Calu3 (cell line): ENCODE results near the gene BTN3A1. TPM values are rescaled to one million over a fixed set of nuclear protein-coding genes. Genes with fewer than 3 reads are reported as not detected.

Experiments used
- BruUV-seq: library from RNA; stranded (reverse); fragments of 400-500 nt; replicated peaks from 2 replicates; lab custom pipeline; 2021; lab: Mats Ljungman, UMichigan
- CTCF ChIA-PET: fragments of 300-600 bp; sonication (Branson Sonifier 250); formaldehyde crosslinking; loops from one replicate; lab custom pipeline; 2022; ENCODE audit warnings: antibody characterized with exemption; lab: Charles Lee
- DNase-seq: peaks from one replicate; pipeline ENCODE4 v3.0.0; 2022
- H3K27ac Mint-ChIP-seq: one replicate; pipeline ENCODE4 v1.8.0; 2022; ENCODE audit warnings: mixed read lengths; ENCODE audit not compliant: unreplicated experiment
- H3K27me3 Mint-ChIP-seq: one replicate; pipeline ENCODE4 v1.8.0; 2022; ENCODE audit warnings: mixed read lengths; ENCODE audit not compliant: unreplicated experiment
- H3K36me3 Mint-ChIP-seq: one replicate; pipeline ENCODE4 v1.8.0; 2022; ENCODE audit warnings: mild to moderate bottlenecking, moderate library complexity, mixed read lengths; ENCODE audit not compliant: insufficient read depth, unreplicated experiment
- H3K4me1 Mint-ChIP-seq: one replicate; pipeline ENCODE4 v1.8.0; 2022; ENCODE audit warnings: mild to moderate bottlenecking, low read depth, mixed read lengths; ENCODE audit not compliant: unreplicated experiment
- H3K4me3 Mint-ChIP-seq: one replicate; pipeline ENCODE4 v1.8.0; 2022; ENCODE audit warnings: mild to moderate bottlenecking, low read depth, moderate library complexity, mixed read lengths; ENCODE audit not compliant: unreplicated experiment
- H3K9me3 Mint-ChIP-seq: one replicate; pipeline ENCODE4 v1.8.0; 2022; ENCODE audit warnings: low read depth, mixed read lengths; ENCODE audit not compliant: unreplicated experiment
- intact Hi-C: fragments of 100-400 bp; cut with micrococcal nuclease; formaldehyde crosslinking; loops from one replicate; pipeline ENCODE4 v1.10.0; 2022; ENCODE audit not compliant: unreplicated experiment
- total RNA-seq: library from RNA; stranded (reverse); gene quantifications from 2 replicates; pipeline ENCODE4 v1.2.3, GENCODE V29; 2022
- TF ChIP-seq, protein P1 (sequence below): fragments of 200-600 bp; IDR thresholded peaks from one replicate; pipeline ENCODE4 v1.8.0; 2022; ENCODE audit warnings: antibody characterized with exemption; ENCODE audit not compliant: unreplicated experiment

Gene BTN3A1
- total RNA-seq, 1 experiment from 2014 or later, result 29.0 TPM

- DNase-seq, result no peak
- CTCF ChIA-PET, result no interaction called here
- Mint-ChIP-seq H3K27me3 (no peaks in the 10 kb centered on the region), H3K36me3 (peaks cover 10% of the 10 kb centered on the region), H3K4me3 (no peak overlapping the region), H3K4me1 (peaks cover 8% of the 10 kb centered on the region), H3K9me3 (no peaks in the 10 kb centered on the region), H3K27ac (no peak overlapping the region)
- intact Hi-C loops, result no loop called here
- BruUV-seq, result no TSS peak
- TF ChIP-seq, protein P1, sequence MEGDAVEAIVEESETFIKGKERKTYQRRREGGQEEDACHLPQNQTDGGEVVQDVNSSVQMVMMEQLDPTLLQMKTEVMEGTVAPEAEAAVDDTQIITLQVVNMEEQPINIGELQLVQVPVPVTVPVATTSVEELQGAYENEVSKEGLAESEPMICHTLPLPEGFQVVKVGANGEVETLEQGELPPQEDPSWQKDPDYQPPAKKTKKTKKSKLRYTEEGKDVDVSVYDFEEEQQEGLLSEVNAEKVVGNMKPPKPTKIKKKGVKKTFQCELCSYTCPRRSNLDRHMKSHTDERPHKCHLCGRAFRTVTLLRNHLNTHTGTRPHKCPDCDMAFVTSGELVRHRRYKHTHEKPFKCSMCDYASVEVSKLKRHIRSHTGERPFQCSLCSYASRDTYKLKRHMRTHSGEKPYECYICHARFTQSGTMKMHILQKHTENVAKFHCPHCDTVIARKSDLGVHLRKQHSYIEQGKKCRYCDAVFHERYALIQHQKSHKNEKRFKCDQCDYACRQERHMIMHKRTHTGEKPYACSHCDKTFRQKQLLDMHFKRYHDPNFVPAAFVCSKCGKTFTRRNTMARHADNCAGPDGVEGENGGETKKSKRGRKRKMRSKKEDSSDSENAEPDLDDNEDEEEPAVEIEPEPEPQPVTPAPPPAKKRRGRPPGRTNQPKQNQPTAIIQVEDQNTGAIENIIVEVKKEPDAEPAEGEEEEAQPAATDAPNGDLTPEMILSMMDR, result no peak
These were observed 25.4 kb downstream of the BTN3A1 start for GRCh38 chr6:26427451-26427809.

GRCh38 chr6:26428206-26428605, 26.1 kb downstream of the BTN3A1 start:
- Mint-ChIP-seq H3K27me3 (no peaks in the 10 kb centered on the region), H3K9me3 (no peaks in the 10 kb centered on the region), H3K4me3 (no peak overlapping the region), H3K4me1 (no peaks in the 10 kb centered on the region), H3K36me3 (peaks cover 10% of the 10 kb centered on the region), H3K27ac (no peak overlapping the region)
- TF ChIP-seq, protein P1, result no peak
- intact Hi-C loops, result no loop called here
- CTCF ChIA-PET, result no interaction called here
- DNase-seq, result no peak
- BruUV-seq, result no TSS peak

DNA sequence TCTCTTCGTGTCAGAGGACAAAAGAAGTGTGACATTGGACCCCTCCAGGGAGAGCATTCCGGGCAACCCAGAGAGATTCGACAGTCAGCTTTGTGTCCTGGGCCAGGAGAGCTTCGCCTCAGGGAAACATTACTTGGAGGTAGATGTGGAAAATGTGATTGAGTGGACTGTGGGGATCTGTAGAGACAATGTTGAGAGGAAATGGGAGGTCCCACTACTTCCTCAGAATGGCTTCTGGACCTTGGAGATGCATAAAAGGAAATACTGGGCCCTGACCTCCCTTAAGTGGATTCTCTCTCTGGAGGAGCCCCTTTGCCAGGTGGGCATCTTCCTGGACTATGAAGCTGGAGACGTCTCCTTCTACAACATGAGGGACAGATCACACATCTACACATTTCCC, 28.7 kb downstream of the BTN3A1 start:
- peaks cover 3% of the 10 kb centered on the region for H3K9me3 Mint-ChIP-seq
- no peaks in the 10 kb centered on the region for H3K4me1 Mint-ChIP-seq
- H3K4me3 Mint-ChIP-seq, result no peak overlapping the region
- H3K36me3 Mint-ChIP-seq, result peaks cover 10% of the 10 kb centered on the region
- no TSS peak for BruUV-seq
- no peaks in the 10 kb centered on the region for H3K27me3 Mint-ChIP-seq
- CTCF ChIA-PET, result no interaction called here
- DNase-seq, result no peak
- TF ChIP-seq, protein P1, result no peak
- intact Hi-C loops, result no loop called here
- H3K27ac Mint-ChIP-seq, result no peak overlapping the region

DNA sequence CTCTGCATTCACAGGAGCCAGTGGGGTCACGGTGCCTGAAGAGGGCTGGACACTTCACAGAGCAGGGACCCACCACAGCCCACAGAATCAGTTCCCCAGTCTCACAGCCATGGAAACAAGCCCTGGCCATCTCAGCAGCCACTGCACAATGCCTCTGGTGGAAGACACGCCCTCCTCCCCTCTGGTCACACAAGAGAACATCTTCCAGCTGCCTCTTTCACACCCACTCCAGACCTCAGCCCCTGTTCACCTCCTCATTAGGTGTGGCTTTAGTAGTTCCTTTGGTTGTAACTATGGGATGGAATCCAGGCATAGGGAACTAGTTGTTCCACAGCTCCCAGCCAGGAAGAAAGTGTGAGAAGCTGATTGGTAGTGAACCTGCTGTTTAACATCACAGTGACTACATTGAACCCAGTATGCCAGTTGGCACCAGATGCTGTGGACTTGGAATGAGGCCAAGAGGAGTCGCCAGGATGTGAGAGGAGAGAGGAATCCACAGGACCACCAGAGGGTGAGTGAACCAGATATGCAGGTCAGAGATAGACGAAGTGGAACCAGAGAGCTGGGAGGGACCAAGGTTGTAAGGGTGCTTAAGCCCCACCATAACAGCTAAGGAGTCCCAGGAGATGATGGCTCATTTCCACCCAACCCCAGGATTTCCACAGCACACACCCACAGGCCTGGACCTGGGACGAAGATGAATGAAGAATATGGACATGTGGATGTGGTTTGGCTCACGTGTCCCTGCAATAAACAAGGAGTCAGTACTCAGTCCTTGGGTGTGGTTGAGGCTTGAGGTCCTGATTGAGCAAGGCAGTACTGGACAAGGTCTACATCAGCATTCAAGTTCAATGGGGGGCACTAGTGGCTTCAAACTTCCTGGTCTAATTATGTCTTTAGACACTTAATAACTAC, 29.4 kb downstream of the BTN3A1 start:
- TF ChIP-seq, protein P1, result no peak
- Mint-ChIP-seq H3K27ac (no peak overlapping the region), H3K4me1 (no peaks in the 10 kb centered on the region), H3K36me3 (peaks cover 10% of the 10 kb centered on the region), H3K4me3 (no peak overlapping the region), H3K27me3 (no peaks in the 10 kb centered on the region), H3K9me3 (peaks cover 3% of the 10 kb centered on the region)
- CTCF ChIA-PET, result interaction anchor here (0.6 kb wide), 2 partner anchors 136 to 1340 kb away, joined by 3 read pairs; no protein-coding TSS in a partner anchor
- no TSS peak for BruUV-seq
- intact Hi-C loops, result no loop called here
- DNase-seq, result no peak
